AG10803 (cell line): ENCODE measurements around the gene MED26.

Experiments
- DNase-seq: peaks from one replicate; pipeline ENCODE4 v3.0.0; 2010; ENCODE audit warnings: low read depth
- H3K4me3 ChIP-seq: 2 replicates; pipeline ENCODE4 v1.5.1; 2011; ENCODE audit warnings: mild to moderate bottlenecking, low read length, control low read depth
- CTCF ChIP-seq: conservative IDR thresholded peaks from 2 replicates; pipeline ENCODE4 v1.5.1; 2011; ENCODE audit warnings: mild to moderate bottlenecking, low read length, control low read depth, inconsistent platforms

Gene MED26

GRCh38 chr19:16615808-16616207, 12.2 kb downstream of the MED26 start:
- H3K4me3 ChIP-seq, result no peak overlapping the region
- no peak for DNase-seq

GRCh38 chr19:16614941-16615340, 13.1 kb downstream of the MED26 start:
- no peak overlapping the region for H3K4me3 ChIP-seq
- DNase-seq, result no peak
- no peak for TF ChIP-seq CTCF

More at GRCh38 chr19:16615808-16616207, 12.2 kb downstream of the MED26 start:
- no peak for TF ChIP-seq CTCF

- DNase-seq, result no peak
- no peak overlapping the region for H3K4me3 ChIP-seq
- TF ChIP-seq CTCF, result no peak
Measured at GRCh38 chr19:16613841-16614240, 14.2 kb downstream of the MED26 start.

DNA sequence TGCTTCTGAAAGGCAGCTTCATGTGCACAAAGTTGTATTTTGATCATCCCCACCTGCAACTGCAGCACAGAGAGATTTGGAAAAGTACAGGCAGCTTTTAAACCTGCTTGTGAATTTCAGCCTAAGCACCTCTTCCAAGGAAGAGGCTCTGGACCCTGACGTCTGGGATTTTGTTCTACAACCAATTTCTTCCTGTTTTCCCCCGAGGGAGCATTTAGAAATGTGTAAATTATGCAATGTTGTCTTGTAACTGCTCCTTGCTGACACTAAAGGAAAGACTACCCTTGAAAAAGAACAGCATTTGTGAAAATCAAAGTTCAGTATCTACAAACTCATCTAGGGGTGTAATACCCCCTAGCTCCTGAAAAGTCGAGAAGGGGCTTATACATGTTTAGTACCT, 15.4 kb downstream of the MED26 start:
- H3K4me3 ChIP-seq, result no peak overlapping the region
- no peak for TF ChIP-seq CTCF
- DNase-seq, result peak; percentile 35

DNA sequence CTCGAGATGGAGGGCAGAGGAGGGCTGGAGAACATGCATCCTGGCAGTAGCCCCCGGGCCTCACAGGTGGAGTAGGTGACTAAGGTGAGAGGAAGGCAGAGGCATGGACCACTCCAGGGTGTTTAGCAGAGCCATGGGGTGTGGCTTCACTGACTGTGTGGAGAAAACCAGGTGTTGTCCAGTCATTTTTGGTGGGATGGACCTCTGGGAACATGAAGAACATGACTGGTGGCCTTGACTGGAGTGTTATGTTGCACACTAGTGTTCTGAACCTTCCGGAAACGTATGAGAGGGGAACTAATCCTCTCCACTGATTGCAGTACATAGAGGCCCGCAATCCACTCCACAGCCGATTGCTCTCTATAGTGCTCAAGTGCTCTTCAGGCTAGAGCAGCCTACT, 16.9 kb downstream of the MED26 start:
- TF ChIP-seq CTCF, result no peak
- no peak for DNase-seq
- no peak overlapping the region for H3K4me3 ChIP-seq

DNA sequence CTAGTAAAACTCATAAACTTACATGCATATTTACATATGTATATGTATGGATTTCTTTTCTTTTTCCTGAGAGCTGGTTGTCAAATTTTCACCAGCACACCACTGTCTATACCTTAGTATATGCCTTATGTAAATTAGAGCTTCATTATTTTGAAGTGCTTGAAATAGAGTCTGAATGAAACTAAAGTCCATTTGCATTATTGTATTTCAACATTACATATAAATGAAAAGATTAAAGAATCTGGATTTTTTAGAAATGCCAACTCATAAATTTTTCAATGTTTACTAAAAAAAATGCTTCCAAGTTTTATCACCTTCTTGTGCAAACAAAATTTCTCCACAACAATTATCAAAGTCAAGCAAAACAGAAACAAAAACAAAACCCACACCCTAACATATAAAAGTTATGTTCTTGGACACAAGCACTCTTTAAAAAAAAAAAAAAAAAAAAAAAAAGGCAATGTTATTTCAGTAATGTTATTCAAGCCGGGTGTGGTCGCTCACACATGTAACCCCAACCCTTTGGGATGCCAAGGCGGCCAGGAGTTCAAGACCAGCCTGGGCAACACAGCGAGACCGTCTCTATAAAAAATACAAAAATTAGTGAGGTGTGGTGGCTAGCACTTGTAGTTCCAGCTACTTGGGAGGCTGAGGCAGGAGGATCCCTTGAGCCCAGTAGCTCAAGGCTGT, 18.3 kb downstream of the MED26 start:
- TF ChIP-seq CTCF, result no peak
- DNase-seq, result no peak
- no peak overlapping the region for H3K4me3 ChIP-seq

- H3K4me3 ChIP-seq, result no peak overlapping the region
- DNase-seq, result peak; percentile 94
- no peak for TF ChIP-seq CTCF
Measured at GRCh38 chr19:16608290-16608739, 19.7 kb downstream of the MED26 start.
